Mucosa of gallbladder (tissue), 1 donor: ENCODE measurements around the gene OXSM. TPM values are rescaled to one million over a fixed set of nuclear protein-coding genes. Genes with fewer than 3 reads are reported as not detected.

Experiments
- total RNA-seq: library from RNA; stranded (reverse); gene quantifications from one replicate; pipeline ENCODE4 v1.2.1, GENCODE V29; 2021
- donor health status: DM: no; HTN: no; CAD: no.

OXSM gene
- total RNA-seq, 1 donor from 2014 or later: 12.7 TPM

Other genes with a start within 250 kb of the OXSM start
- gene TOP2B, start 125.2 kb upstream of the OXSM start, total RNA-seq: 91.7 TPM
- gene NGLY1, start 6.6 kb upstream of the OXSM start, total RNA-seq: 33.3 TPM